H54 (cell line): Measurements from ENCODE around the gene CLIC3.

ENCODE experiments used
- DNase-seq: peaks from one replicate; pipeline ENCODE4 v3.0.0; 2011; ENCODE audit warnings: low spot score, mixed read lengths; ENCODE audit not compliant: insufficient read length
- FAIRE-seq: peaks from 3 replicates; lab custom pipeline; 2011; peaks lifted over from hg19 to GRCh38; lab: Jason Lieb, UNC
- POLR2A ChIP-seq: IDR thresholded peaks from 2 replicates; pipeline ENCODE4 v1.6.1; 2011; ENCODE audit warnings: low read depth, mild to moderate bottlenecking, low read length

The CLIC3 gene

DNA sequence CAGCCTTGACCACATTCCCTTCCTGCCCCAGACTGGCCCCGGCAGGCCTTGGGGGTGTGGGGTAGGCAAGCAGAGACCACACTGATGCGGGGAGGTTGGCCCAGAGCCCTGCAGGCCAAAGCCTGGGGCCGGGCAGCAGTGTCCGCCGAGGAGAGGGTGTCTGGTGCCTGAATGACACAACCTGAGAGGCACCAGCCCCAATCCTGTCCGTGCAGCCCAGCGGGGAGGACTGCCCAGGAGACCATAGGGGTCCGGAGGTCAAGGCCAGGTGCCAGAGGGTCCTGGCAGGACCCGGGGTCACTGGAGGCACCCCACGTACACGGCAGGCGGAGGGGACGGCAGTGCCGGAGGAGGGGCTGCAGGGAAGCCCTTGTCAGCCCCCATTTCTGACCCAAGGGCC, 24.6 kb downstream of the CLIC3 start:
- TF ChIP-seq POLR2A, result no peak
- DNase-seq (no peak), FAIRE-seq (no peak)

DNA sequence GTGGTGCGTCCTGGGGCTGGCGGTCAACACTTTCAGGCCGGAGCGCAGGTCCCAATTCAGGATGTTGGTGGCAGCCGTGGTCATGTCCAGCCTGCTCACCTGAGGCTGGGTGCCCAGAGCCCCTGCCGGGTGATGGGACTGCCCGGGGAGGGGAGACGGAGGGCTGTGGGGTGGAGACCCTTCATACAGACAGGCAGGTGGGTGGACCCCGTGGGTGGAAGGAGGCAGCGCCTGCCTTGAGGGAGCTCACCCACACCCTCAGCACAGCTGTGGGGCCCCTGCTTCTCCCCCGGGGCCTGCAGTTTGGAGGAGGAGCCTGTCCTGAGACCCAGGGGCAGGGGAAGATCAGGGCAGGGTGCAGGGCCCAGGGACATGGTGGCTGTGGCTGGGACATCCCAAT, 26.0 kb downstream of the CLIC3 start:
- no peak for FAIRE-seq
- no peak for TF ChIP-seq POLR2A
- no peak for DNase-seq

DNA sequence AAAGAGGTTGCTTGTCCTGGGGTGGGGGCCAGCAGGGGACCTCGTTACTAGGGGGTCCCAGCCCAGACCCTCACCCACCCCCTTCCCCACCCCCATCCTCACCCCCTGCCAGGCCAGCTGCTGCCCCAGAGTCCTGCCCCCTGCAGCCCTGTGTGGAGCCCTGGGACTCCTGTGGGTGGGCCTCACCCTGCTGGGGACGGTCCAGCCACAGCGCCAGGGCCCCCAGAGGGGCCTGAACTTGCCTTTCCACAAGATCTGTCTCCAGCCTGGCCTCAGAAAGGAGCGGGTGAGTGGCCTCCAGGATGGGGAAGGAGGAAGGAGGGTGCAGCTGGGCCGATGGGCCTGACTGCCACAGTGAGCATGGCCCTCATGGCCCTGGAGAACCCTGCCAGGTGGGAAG, 26.6 kb downstream of the CLIC3 start:
- FAIRE-seq, result no peak
- no peak for DNase-seq
- TF ChIP-seq POLR2A, result no peak

DNA sequence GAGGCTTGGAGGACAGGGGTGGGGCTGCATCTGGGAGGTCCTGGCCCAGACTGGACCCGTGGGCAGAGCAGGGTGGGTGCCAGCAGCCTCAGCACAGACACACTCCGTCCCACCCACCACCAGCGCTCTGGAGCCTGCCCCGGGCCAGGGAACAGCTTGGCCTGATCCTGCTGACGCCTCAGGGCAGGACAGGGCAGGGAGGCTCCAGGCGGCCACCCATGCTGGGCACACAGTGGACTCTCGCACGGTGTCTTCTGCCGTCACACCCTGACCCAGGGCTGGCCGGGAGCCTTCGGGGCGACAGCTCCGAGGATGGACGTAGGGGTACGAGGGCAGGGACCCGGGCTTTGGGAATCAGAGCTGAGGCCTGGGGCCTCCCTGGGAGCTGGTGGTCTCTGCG, 27.2 kb downstream of the CLIC3 start:
- DNase-seq (no peak), FAIRE-seq (no peak)
- no peak for TF ChIP-seq POLR2A

DNA sequence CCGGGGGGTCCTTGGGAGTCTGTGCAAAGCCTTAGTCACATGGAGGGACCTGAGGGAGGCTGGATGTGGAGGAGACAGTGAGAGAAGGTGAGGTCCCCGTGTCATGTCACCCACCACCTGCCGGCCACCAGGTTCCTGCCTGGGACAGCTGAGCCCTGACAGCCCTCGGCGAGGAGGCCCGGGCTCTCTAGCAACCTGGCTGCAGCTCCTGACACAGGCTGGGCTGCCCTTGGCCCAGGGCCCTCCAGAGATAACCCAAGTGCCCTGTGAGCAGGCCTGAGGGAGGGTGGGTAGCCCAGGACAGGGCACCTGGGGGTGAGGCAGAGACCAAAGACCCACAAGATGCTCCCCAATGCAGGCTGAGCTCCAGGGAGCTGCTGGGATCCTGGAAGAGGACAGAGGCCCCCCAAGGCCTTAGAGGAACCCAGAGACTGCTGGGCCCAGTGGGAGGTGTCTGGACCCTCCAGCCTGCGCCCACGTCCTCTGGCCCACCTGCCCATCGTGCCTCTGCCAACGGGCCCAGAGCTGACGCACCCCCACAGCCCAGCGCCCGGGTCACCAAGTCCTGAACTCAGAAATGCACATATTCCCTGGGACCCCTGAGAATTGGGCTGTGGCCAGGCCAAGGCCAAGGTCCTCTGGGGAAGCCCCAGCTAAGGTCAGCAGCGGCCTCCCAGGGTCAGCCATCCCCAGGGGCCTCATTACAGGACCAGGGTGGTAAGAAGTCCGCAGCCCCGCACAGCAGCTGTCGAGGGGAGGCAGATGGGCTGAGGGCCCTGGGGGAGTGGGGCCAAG, 27.8 kb downstream of the CLIC3 start:
- no peak for FAIRE-seq
- TF ChIP-seq POLR2A, result no peak
- DNase-seq, result no peak

DNA sequence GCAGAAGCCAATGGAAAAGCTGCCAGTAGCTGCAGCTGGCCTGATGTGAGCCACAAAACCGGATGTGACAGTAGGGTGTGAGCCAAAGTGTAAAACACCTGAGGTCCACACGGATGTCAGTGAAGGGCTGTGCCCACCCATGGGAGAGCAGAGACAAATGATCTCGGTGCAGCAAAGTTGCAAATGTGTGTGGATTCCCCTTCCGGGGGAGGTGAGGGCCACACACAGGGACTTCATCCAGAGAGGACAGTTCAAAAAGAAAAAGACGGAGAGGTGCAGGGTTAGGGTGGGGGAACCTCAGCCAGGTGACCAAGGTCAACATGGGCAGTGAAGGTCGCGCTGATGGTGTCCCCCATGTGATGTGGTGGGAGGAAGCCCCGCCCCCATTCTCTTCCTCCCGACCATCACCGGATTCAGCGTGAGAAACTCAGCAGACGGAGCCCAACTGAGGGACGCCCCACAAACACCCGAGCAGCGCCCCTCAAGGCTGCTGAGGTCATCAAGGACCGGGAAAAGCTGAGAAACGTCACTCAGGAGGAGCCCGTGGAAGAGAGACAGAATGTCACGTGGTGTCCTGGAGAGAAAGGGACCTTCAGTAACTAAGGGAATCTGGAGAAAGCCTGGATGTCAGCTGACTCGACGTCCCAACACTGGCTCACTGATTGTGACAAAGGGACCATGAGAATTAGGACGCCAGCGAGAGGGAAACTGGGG, 30.4 kb downstream of the CLIC3 start:
- FAIRE-seq, result no peak
- TF ChIP-seq POLR2A, result no peak
- DNase-seq, result no peak

DNA sequence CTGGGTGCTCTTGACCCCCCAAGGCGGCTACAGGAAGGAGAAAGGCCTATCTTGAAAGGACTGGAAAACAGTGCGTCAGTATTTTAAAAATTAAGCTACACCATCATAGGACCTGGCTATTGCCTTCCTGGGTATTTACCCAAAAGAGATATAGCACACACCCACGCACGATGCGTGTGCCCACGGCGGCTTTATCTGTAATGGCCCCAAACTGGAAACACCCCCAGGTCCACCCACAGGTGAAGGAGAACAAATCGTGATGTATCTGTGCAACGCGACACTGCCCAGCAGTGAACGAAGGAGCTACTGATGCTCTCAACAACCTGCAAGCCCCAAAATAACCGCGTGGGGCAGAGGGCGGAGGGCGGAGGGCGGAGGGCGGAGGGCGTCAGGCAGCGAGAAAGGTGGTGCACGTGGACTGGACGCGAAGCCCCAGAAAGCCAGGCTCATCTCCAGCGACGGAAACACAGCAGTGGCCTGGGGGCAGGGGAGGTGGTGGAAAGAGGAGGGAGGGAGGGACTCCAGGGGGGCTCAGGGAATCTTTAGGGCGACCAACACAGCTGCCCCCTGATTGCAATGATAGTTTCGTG, 31.4 kb downstream of the CLIC3 start:
- FAIRE-seq (no peak), DNase-seq (no peak)

DNA sequence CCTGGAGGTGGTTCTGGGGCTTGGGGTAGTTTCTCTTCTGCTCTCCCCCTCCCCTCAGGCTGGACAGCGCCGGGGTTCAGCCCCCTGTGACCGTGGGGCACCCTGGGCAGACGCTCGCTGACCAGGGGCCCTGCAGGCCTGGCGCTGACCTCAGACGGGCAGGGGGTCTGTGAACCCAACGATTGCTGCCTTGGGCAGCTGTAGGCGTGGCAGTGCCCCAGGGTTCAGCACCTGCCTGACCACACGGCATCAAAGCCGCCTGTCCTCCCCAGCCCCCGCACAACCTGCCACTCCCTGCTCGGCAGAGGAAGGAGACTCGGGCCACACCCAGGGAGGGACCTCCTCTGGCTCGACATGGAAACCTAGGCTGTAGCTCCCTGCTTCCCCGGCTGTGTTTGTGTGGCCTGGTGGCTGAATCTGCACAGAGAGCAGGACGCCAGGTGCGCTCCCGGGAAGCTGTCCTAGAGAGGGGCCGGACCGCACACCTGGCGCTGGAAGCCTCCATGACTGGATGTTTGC, 32.1 kb downstream of the CLIC3 start:
- DNase-seq (no peak), FAIRE-seq (no peak)
- TF ChIP-seq POLR2A, result no peak

More for the DNA sequence above, 31.4 kb downstream of the CLIC3 start:
- no peak for TF ChIP-seq POLR2A

DNA sequence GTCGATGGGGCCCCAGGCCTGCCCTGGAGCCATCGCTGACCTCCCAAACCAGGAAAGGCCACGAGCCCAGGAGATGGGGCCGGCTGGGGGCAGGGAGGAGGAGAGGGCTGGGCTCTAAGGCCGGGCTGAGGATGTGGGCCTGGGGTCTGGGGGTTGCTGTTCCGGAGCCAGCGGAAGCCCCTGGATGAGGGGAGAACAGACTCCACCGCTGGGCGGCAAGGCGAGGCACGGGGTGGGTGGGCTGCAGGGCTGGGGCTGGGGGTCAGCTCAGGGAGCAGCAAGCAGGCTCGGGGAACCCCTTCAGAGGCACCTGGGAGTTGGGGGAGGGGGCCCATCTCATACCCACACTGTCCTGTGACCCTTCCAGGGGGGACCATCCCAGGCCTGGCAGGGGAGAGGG, 32.6 kb downstream of the CLIC3 start:
- DNase-seq (no peak), FAIRE-seq (no peak)
- no peak for TF ChIP-seq POLR2A

DNA sequence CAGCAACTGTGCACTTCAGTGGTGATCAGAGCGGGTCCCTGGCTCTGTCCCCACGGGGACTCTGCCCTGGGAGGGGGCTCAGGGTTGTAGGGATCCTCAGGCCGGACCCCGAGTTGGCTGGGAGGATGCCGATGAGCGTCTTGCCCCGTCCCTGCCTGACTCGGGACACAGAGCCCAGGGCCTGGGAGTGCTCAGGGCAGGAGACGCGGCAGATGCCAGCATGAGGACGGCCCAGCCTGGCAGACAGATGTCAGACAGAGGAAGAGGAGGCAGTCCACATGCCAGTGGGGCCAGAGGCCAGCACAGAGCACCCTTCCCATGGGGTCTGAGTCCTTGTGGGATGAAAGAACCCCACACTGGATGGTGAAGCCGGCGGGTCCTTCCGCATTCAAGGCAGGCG, 33.0 kb downstream of the CLIC3 start:
- FAIRE-seq, result no peak
- DNase-seq, result no peak
- no peak for TF ChIP-seq POLR2A

DNA sequence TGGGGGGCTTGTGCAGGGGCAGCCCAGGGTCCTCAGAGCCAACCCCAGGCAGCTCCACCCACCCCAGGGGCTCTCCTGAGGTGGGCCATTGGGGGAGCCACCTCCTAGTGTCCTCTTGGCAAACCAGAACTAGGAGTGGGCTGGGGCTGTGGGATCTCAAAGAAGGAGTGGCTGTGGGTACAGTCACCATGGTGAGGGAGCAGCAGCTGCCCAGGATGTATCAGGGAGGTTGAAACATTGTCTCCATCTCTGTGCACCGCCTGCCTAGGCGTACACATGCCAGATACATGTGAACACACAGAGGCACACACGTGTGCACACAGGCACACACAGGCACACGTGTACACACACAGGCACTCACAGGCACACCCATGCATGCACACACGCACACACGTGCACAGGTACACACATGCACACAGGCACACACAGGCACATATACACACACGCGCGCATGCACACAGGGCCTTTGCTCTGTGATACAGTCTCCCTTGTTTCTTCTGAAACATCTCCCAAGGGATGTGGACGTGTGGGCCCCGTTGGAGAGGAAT, 33.6 kb downstream of the CLIC3 start:
- no peak for FAIRE-seq
- DNase-seq, result no peak
- TF ChIP-seq POLR2A, result no peak

DNA sequence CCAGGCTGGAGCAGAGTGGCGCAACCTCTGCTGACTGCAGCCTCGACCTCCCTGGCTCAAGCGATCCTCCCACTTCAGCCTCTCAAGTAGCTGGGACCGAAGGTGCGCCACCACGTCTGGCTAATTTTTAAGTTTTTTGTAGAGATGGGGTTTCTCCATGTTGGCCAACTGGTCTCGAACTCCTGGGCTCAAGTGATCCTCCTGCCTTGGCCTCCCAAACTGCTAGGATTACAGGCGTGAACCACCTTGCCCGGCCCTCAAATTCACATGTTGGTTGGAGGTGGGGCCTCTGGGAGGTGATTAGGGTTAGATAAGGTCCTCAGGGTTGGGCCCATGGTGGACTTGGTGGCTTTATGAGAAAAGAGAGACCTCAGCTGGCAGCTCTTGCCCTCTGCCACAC, 34.2 kb downstream of the CLIC3 start:
- TF ChIP-seq POLR2A, result no peak
- DNase-seq, result no peak
- no peak for FAIRE-seq

DNA sequence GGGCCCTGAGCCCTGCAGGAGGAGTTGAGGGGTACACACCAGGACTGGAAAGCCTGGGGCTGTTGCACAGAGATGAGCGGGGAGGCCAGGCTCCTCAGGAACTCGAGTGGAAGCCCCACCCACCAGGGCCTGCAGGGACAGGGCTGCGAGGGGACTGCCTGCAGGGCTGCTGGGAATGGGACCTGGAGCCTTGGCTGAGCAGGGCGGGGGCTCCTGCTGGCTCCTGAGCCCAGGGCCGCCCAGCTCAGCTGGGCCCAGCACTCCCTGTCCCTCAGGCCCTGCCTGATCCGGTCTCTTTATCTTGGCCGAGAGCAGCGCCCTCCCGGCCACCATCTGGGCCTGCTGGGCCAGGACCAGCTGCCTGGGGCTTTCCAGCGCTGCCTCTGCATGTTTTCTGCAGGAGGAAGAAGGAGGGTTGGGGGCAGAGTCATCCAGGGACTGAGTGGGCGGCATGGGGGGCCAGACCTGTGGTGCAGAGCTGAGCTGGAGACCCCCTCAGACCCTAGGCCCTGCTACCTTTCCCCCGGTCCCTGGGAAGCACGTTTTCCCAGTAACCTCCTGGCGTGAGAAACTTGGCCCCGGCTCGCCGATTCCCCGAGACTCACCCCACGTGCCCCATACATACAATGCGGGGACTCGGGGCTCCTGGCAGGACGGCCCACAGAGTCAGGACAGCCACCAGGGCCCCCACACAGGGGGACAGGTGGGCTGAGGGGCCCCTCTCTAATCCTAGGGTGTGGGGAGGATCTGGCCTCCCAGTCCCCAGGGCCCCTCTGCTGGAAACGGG, 34.9 kb downstream of the CLIC3 start:
- no peak for FAIRE-seq
- DNase-seq, result no peak
- TF ChIP-seq POLR2A, result no peak
